Tibial nerve (tissue), 4 donors: Measurements from ENCODE around the gene SOD3. TPM values are rescaled to one million over a fixed set of nuclear protein-coding genes. Genes with fewer than 3 reads are reported as not detected.

Experiments used
- DNase-seq, 2 donors: peaks; one replicate each; pipeline ENCODE4 v3.0.0-alpha.2; 2019; ENCODE audit warnings: low spot score in 2 of 2
- H3K27ac ChIP-seq, 4 donors: fragments of 200-600 bp; sonication (generic) in 3 of 4; one replicate each; pipeline ENCODE4 v1.5.1; 2017 to 2019; ENCODE audit warnings: mild to moderate bottlenecking in 1 of 4
- H3K27me3 ChIP-seq, 2 donors: fragments of 200-600 bp; sonication (generic) in 1 of 2; one replicate each; pipeline versions ENCODE4 v1.5.1 to v1.6.0; 2017 to 2019
- H3K36me3 ChIP-seq, 3 donors: fragments of 200-600 bp; sonication (generic); one replicate each; pipeline ENCODE4 v1.5.1; 2018 to 2019
- H3K4me1 ChIP-seq, 4 donors: fragments of 200-600 bp; sonication (generic) in 3 of 4; one replicate each; pipeline ENCODE4 v1.5.1; 2017 to 2019
- H3K4me3 ChIP-seq, 4 donors: fragments of 200-600 bp; sonication (generic) in 3 of 4; one replicate each; pipeline ENCODE4 v1.5.1; 2017 to 2019; ENCODE audit warnings: mild to moderate bottlenecking in 1 of 4, moderate library complexity in 1 of 4
- H3K9me3 ChIP-seq, 4 donors: fragments of 200-600 bp; sonication (generic) in 3 of 4; one replicate each; pipeline ENCODE4 v1.5.1; 2017 to 2019
- CTCF ChIP-seq, 5 experiments: fragments of 200-600 bp in 3 of 5; fragments of 450-650 bp in 2 of 5; sonication (generic) in 3 of 5; IDR thresholded peaks; one replicate each; pipeline ENCODE4 v1.5.1; 2016 to 2019; ENCODE audit warnings: antibody characterized with exemption in 5 of 5, mild to moderate bottlenecking in 3 of 5, moderate library complexity in 2 of 5
- EP300 ChIP-seq, 2 donors: sonication (generic); formaldehyde crosslinking; IDR thresholded peaks; one replicate each; pipeline ENCODE4 v1.6.1; 2017; ENCODE audit warnings: antibody characterized with exemption in 2 of 2, mild to moderate bottlenecking in 1 of 2
- POLR2A ChIP-seq, 2 donors: fragments of 450-650 bp; IDR thresholded peaks; one replicate each; pipeline ENCODE4 v1.6.1; 2017; ENCODE audit warnings: antibody characterized with exemption in 2 of 2, mild to moderate bottlenecking in 2 of 2, moderate library complexity in 2 of 2
- WGBS, 2 donors: methylation state at CpG; one replicate each; pipeline ENCODE4 v1.1.5; 2018; 5-methylcytosine and 5-hydroxymethylcytosine counted together
- total RNA-seq, 4 donors: library from RNA; depleted of rRNA; stranded (reverse); fragments of >200 nt; gene quantifications; one replicate each; pipeline ENCODE4 v1.1.0, GENCODE V29; 2016

Gene SOD3
- total RNA-seq, 4 donors from 2014 or later: 208 to 359 (median 326) TPM

GRCh38 chr4:24801136-24801855 lies 5.9 kb downstream of the SOD3 start:
- peak overlapping the region in 2 of 4 donors; percentile 49 to 51 for H3K4me3 ChIP-seq
- H3K4me1 ChIP-seq: peaks cover 0 to 46% (median 7%) of the 10 kb centered on the region in 4 donors
- WGBS, 2 donors: 68 to 70% methylated on average over 10 of the region's 10 CpGs
- DNase-seq: no peak
- peak overlapping the region in 2 of 4 donors; percentile 72 to 76 for H3K27ac ChIP-seq
- TF ChIP-seq CTCF (IDR thresholded peaks at IDR 0.05) (no peak), EP300 (IDR thresholded peaks at IDR 0.05) (no peak), POLR2A (IDR thresholded peaks at IDR 0.05) (no peak)
- no peaks in the 10 kb centered on the region for H3K9me3 ChIP-seq
- peaks cover 0 to 3% of the 10 kb centered on the region in 2 donors for H3K27me3 ChIP-seq
- H3K36me3 ChIP-seq: peaks cover 0 to 4% (median 0%) of the 10 kb centered on the region in 3 donors

GRCh38 chr4:24802648-24803047 lies 7.3 kb downstream of the SOD3 start:
- DNase-seq: no peak
- no peak overlapping the region for H3K4me3 ChIP-seq
- H3K27ac ChIP-seq: no peak overlapping the region
- peaks cover 0 to 17% (median 0%) of the 10 kb centered on the region in 3 donors for H3K36me3 ChIP-seq
- peaks cover 0 to 3% of the 10 kb centered on the region in 2 donors for H3K27me3 ChIP-seq
- H3K4me1 ChIP-seq: peaks cover 0 to 34% (median 4%) of the 10 kb centered on the region in 4 donors
- 66 to 75% methylated on average over 6 of the region's 6 CpGs for WGBS, 2 donors
- TF ChIP-seq POLR2A (IDR thresholded peaks at IDR 0.05) (no peak), CTCF (IDR thresholded peaks at IDR 0.05) (no peak), EP300 (IDR thresholded peaks at IDR 0.05) (no peak)
- H3K9me3 ChIP-seq: no peaks in the 10 kb centered on the region

DNA sequence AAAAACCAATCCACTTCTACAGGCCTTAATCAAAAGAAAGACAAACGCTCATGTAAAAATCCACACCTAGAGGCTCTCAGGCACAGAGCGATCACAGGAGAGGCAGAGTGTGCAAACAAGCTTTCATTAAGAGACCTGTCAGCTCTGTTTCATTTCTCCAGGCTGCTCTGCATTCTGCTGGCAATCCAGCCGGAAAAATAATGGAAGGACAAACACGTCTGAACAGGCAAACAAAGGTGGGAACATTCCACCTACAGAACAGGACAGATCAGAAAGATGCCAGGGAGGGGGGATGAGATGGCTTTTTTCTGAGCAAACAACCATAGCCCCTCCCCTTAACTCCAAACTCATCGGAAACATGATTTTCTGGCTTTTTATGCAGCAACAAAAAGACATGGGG lies 9.7 kb downstream of the SOD3 start:
- 78 to 80% methylated on average over 5 of the region's 5 CpGs for WGBS, 2 donors
- Histone ChIP-seq H3K36me3 (peaks cover 3 to 41% (median 5%) of the 10 kb centered on the region in 3 donors), H3K27me3 (peaks cover 0 to 3% of the 10 kb centered on the region in 2 donors), H3K9me3 (no peaks in the 10 kb centered on the region), H3K27ac (no peak overlapping the region), H3K4me3 (no peak overlapping the region), H3K4me1 (peaks cover 0 to 17% (median 3%) of the 10 kb centered on the region in 4 donors)
- DNase-seq: no peak
- no peak for TF ChIP-seq EP300 (IDR thresholded peaks at IDR 0.05)
- TF ChIP-seq POLR2A (IDR thresholded peaks at IDR 0.05): no peak
- TF ChIP-seq CTCF (IDR thresholded peaks at IDR 0.05): no peak

DNA sequence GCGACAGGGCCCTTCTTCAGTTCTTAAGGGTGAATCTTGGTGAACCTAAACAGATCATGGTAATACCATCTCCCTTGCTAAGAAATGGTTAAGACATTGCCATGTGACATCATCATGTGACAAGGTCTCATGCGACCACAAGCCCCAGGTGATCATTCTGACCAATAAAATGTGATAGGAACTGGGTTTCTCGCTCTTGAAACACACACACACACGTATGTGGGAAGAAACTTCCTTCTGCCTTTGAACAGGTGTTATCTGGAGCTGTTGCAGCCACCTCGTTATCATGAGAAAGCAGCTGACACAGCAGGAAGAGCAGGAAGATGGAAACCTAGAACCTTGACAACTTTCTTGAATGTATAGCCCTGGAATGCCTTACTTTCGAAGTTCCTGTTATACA lies 10.2 kb downstream of the SOD3 start:
- no peak overlapping the region for H3K4me3 ChIP-seq
- DNase-seq: no peak
- H3K4me1 ChIP-seq: peaks cover 0 to 12% (median 1%) of the 10 kb centered on the region in 4 donors
- 80 to 86% methylated on average over 6 of the region's 6 CpGs for WGBS, 2 donors
- TF ChIP-seq EP300 (IDR thresholded peaks at IDR 0.05) (no peak), POLR2A (IDR thresholded peaks at IDR 0.05) (no peak), CTCF (IDR thresholded peaks at IDR 0.05) (no peak)
- H3K36me3 ChIP-seq: peaks cover 3 to 41% (median 5%) of the 10 kb centered on the region in 3 donors
- H3K27ac ChIP-seq: no peak overlapping the region
- H3K9me3 ChIP-seq: no peaks in the 10 kb centered on the region
- no peaks in the 10 kb centered on the region for H3K27me3 ChIP-seq

GRCh38 chr4:24806206-24806990 lies 11.0 kb downstream of the SOD3 start:
- Histone ChIP-seq H3K27me3 (no peaks in the 10 kb centered on the region), H3K4me3 (no peak overlapping the region), H3K36me3 (peaks cover 3 to 44% (median 5%) of the 10 kb centered on the region in 3 donors), H3K4me1 (peaks cover 0 to 6% (median 0%) of the 10 kb centered on the region in 4 donors), H3K27ac (no peak overlapping the region), H3K9me3 (no peaks in the 10 kb centered on the region)
- no peak for DNase-seq
- no peak for TF ChIP-seq EP300 (IDR thresholded peaks at IDR 0.05)
- no peak for TF ChIP-seq CTCF (IDR thresholded peaks at IDR 0.05)
- no peak for TF ChIP-seq POLR2A (IDR thresholded peaks at IDR 0.05)
- 88% methylated on average over 11 of the region's 11 CpGs for WGBS, 2 donors
